ENCODE data around the gene ACADS. TPM values are rescaled to one million over a fixed set of nuclear protein-coding genes. Genes with fewer than 3 reads are reported as not detected.
A peak's percentile ranks its signal among the peaks of the same experiment; 100 is the strongest.

ACADS gene
- total and polyA plus RNA-seq, 2 of the 8 experiments (the other 6 are each of a cell fraction or from before 2014, with no cell fraction given), result 4.9 to 7.5 TPM

DNA sequence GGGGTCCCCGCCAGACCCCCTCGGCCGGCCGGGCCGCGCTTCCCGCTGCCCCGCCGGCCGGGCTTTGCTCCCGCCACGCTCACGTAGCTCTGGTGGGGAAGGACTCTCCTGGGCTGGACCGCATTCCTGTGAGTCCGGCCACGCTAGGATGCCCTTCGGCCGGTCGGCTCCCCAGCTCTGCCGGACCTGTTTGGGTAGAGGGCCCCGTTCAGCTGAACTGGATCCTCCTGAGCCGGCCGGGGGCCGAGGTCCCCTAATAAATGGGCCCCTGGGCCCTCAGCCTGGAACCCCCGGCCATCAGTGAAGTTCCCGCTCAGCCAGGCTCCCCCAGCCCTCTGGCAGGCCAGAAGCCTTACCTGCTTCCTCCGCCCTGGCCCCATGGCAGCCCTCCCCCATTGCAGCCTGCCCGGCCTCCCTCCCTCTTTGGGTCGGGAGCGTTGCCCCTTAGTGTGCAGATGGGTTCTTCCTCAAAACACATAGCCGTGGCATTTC, 14.8 kb upstream of the ACADS start:
- Histone ChIP-seq H3K4me3 (ENCODE audit: extremely low read depth in 1 of 4, insufficient read depth in 2 of 4, low read depth in 3 of 4, low read length in 4 of 4) (peak overlapping the region; percentile 72 to 95 (median 87)), H2BK15ac (ENCODE audit: low read length) (no peak overlapping the region), H3K18ac (ENCODE audit: extremely low read depth, low read length) (0 out of 2 replicates have a peak overlapping the region, but pooled peaks have one; percentile 56), H3K27me3 (replicated peaks in 1 of 4; ENCODE audit: control insufficient read depth in 3 of 4, extremely low read depth in 1 of 4, insufficient read depth in 3 of 4, low read length in 3 of 4) (no peaks in the 10 kb centered on the region), H3K4me1 (replicated peaks in 1 of 4; ENCODE audit: control insufficient read depth in 3 of 4, insufficient read depth in 4 of 4, low read length in 3 of 4) (peaks cover 5 to 13% (median 9%) of the 10 kb centered on the region in 4 experiments; a peak in 6 of 7 replicates), H3K79me1 (ENCODE audit: low read depth, low read length) (peaks cover 8% of the 10 kb centered on the region), H2BK120ac (replicated peaks; ENCODE audit: low read depth, low read length) (no peak overlapping the region), H2BK20ac (ENCODE audit: low read length) (no peak overlapping the region), H3K9me3 (ENCODE audit: insufficient read depth in 2 of 2, low read depth in 1 of 2, low read length in 1 of 2) (no peaks in the 10 kb centered on the region), H2BK5ac (ENCODE audit: low read depth, low read length) (no peak overlapping the region; the same call in 1 of the 2 replicates), H3K4me2 (ENCODE audit: insufficient read depth in 1 of 2, low read depth in 2 of 2, low read length in 2 of 2) (peak overlapping the region; percentile 85 to 88), H3K23ac (ENCODE audit: insufficient read length) (no peak overlapping the region), H3K79me2 (ENCODE audit: control insufficient read depth in 1 of 2, insufficient read depth in 2 of 2, low read length in 2 of 2) (peaks cover 0 to 28% of the 10 kb centered on the region in 2 experiments; a peak in 2 of 4 replicates), H3K27ac (ENCODE audit: low read depth, low read length) (peak overlapping the region; percentile 82), H2BK12ac (ENCODE audit: low read depth, low read length) (no peak overlapping the region), H4K20me1 (replicated peaks in 1 of 2; ENCODE audit: control insufficient read depth in 1 of 2, insufficient read depth in 2 of 2, low read length in 2 of 2) (peaks cover 2 to 6% of the 10 kb centered on the region in 2 experiments), H3K23me2 (ENCODE audit: low read depth, low read length) (peaks cover 5% of the 10 kb centered on the region; the same call in 1 of the 2 replicates), H3K9ac (replicated peaks in 1 of 4; ENCODE audit: extremely low read depth in 1 of 4, low read depth in 3 of 4, low read length in 3 of 4) (peak overlapping the region; percentile 82 to 94 (median 90)), H2AFZ (ENCODE audit: low read length) (no peak overlapping the region), H3K14ac (ENCODE audit: insufficient read length) (no peak overlapping the region), H3K56ac (replicated peaks; ENCODE audit: insufficient read length, low read depth, low read length) (no peak overlapping the region), H2AK5ac (ENCODE audit: low read depth, low read length) (no peak overlapping the region), H4K8ac (ENCODE audit: extremely low read depth, insufficient read depth, low read length) (peak overlapping the region; percentile 84), H4K91ac (replicated peaks; ENCODE audit: insufficient read length, low read length) (no peak overlapping the region), H4K5ac (ENCODE audit: insufficient read length, low read depth, low read length) (no peak overlapping the region), H3K36me3 (ENCODE audit: control insufficient read depth in 2 of 4, insufficient read depth in 4 of 4, low read length in 3 of 4) (peaks cover 8 to 28% (median 17%) of the 10 kb centered on the region in 4 experiments; a peak in 7 of 8 replicates), H3K4ac (replicated peaks; ENCODE audit: insufficient read length, low read depth, low read length) (no peak overlapping the region)
- DNase-seq (ENCODE audit: low read depth in 1 of 2, low spot score in 2 of 2) (peak in 1 of 2 experiments; percentile 53), FAIRE-seq (no peak)
- WGBS, 2 experiments (ENCODE audit: extremely low coverage in 1 of 2, insufficient coverage in 1 of 2, insufficient read length in 1 of 2, insufficient replicate concordance in 2 of 2, low coverage in 1 of 2, low lambda C conversion rate in 2 of 2, missing lambda C conversion rate in 1 of 2), result 3% methylated on average over 29 of the region's 31 CpGs; no CpG with 5 or more reads in 1 of the 2 experiments
- ChIA-PET CTCF (ENCODE audit: partially characterized antibody) (interaction anchor here (0.6 to 5.4 kb wide), 12 partner anchors 14 to 300 kb away, joined by 3 to 56 read pairs (median 3); partner anchors contain the start of gene ACADS), POLR2A (ENCODE audit: partially characterized antibody) (interaction anchor here (0.8 to 5.4 kb wide), 10 partner anchors 11 to 132 kb away, joined by 3 to 42 read pairs (median 6); partner anchors contain the start of gene MLEC)
- TF ChIP-seq ZNF274 (IDR thresholded peaks at IDR 0.05; ENCODE audit: borderline replicate concordance, extremely low read depth, low read length) (no peak), TAF1 (IDR thresholded peaks at IDR 0.05; ENCODE audit: low read depth, low read length) (no peak; the same call in 1 of the 2 replicates), TEAD4 (IDR thresholded peaks at IDR 0.05; ENCODE audit: low read depth, low read length) (0 out of 2 replicates have a peak, but pooled peaks have one; percentile 14), POLR2A (IDR thresholded peaks at IDR 0.05; ENCODE audit: control extremely low read depth in 1 of 2, low read depth in 2 of 2, low read length in 2 of 2) (peak in 1 of 2 experiments; percentile 32; a peak in 1 of 3 replicates), YY1 (IDR thresholded peaks at IDR 0.05; ENCODE audit: low read depth, low read length) (0 out of 2 replicates have a peak, but pooled peaks have one; percentile 5)
